ENCODE results near the gene ESRRA.

ESRRA gene

GRCh38 chr11:64333556-64333955 lies 28.2 kb downstream of the ESRRA start:
- no peak for DNase-seq (ENCODE audit: low read depth)

DNA sequence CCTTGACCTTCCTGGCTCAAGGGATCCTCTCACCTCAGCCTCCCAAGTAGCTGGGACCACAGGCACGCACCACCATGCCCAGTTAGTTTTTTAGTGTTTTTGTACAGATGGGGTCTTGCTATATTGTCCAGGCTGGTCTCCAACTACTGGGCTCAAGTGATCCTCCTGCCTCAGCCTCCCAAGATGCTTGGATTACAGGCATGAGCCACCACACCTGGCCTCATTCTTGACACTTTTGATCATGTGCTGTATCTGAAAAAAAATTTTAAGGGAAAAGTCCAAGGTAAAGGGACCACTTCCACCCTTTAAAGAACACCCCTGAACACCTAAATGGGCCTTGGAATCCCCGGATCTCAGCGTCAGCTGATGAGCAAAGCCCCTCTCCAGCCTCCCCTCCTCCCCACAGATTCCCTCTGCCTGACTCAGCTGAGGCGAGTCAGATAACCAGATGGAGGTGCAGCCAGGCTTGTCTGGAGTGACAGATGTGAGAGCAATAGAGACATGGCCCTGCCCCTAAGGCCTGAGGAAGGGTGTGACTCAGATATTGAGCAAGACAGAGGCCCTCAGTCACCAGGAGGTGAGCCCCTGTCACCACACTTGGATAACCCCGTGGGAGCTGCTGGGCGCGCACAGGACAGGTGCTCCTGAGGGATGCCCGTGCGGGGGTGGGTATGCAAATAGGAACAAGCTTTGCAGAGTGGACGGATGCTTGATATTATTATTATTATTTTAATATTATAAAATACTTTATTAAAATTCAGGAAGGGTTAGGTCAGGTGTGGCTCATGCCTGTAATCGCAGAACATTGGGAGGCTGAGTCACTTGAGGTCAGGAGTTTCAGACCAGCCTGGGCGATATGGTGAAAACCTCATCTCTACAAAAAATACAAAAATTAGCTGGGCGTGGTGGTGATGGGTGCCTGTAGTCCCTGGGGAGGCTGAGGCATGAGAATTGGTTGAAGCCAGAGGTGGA lies 29.7 kb downstream of the ESRRA start:
- no peak for DNase-seq (ENCODE audit: low read depth)

DNA sequence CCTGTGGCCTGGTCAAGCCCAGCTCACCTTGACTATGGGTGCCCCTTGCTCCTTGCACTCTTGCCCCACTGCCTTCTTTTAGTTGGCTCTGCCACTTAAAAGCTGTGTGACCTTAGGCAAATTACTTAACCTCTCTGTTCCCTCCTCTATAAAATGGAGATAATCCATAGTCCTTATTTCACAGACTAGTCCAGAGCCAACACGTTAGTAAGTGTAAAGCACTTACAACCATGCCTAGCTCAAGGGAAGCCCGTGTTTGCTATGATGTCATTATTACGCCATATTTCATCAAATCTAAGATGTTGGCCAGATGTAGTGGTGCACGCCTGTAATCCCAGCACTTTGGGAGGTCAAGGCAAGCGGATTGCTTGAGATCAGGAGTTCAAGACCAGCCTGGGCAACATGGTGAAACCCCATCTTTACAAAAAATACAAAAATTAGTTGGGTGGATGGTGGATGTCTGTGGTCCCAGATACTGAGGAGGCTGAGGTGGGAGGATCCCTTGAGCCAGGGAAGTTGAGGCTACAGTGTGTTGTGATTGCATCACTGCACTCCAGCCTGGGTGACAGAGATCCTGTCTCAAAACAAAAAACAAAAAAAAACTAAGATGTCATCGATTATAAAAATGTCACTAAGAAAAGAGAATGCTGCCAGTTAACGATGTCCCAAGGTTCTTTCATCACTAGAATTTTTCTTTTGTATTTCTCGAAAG lies 32.4 kb downstream of the ESRRA start:
- DNase-seq (ENCODE audit: low read depth) = no peak

- DNase-seq (ENCODE audit: low read depth) = no peak
Observed at GRCh38 chr11:64338716-64339115, 33.4 kb downstream of the ESRRA start.

GRCh38 chr11:64339286-64339685 lies 34.0 kb downstream of the ESRRA start:
- no peak for DNase-seq (ENCODE audit: low read depth)

DNA sequence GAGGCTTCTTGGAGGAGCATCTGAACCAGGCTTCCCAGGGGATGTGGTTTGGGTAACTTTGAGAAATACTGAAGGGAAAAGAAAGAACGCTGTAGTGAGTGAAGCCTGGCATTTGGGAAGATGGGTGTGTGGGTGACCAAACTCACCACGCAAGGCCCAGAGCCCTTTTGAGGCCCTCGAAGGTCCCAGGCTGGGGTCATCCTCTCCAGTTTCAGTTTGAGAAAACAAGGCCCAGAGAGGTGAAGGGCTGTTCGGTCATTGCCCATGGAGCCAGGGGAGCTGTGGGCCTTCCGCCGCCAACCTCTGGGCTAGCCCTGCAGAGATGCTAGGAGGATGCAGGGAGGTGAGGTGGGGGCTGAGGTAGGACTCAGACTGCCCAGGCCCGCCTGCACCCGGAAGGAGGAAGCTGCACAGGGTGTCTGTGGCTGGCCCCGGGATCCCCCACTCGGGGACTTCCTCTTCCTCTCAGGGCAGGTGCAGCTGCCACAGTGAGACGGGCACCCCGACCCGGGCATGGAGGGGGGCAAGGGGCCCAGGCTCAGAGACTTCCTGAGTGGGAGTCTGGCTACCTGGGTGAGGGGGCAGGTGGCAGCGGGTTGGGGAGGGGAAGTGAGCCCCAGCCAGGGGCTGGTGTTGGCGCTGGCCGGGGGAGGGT lies 34.6 kb downstream of the ESRRA start, which contains the start of gene CCDC88B:
TSS of gene CCDC88B (plus strand) at position 451 of the 655 bp plus-strand sequence. CDS start at position 514, 63 bp downstream.
- DNase-seq (ENCODE audit: low read depth) = no peak

- DNase-seq (ENCODE audit: low read depth) = no peak
Observed at GRCh38 chr11:64340671-64341335, 35.5 kb downstream of the ESRRA start.

DNA sequence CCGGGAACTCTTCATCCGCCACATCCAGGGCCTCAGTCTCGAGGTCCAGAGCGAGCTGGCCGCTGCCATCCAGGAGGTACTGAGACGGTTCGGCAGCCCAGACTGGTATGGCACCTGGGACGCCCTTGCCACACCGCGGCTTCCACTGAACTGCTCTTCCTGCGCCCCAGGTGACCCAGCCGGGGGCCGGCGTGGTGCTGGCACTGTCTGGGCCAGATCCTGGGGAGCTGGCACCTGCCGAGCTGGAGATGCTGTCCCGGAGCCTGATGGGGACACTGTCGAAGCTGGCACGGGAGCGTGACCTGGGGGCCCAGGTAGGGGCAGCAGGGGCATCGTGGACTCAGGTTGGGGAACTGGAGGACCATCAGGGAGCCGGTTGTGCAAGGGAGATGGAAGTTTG lies 36.1 kb downstream of the ESRRA start:
- DNase-seq (ENCODE audit: low read depth) = no peak

- DNase-seq (ENCODE audit: low read depth) = peak; percentile 67
Observed at GRCh38 chr11:64341851-64342791, 36.8 kb downstream of the ESRRA start.

- no peak for DNase-seq (ENCODE audit: low read depth)
Observed at GRCh38 chr11:64342869-64343745, 37.8 kb downstream of the ESRRA start.

GRCh38 chr11:64343767-64344559 lies 38.6 kb downstream of the ESRRA start:
- DNase-seq (ENCODE audit: low read depth) = no peak

DNA sequence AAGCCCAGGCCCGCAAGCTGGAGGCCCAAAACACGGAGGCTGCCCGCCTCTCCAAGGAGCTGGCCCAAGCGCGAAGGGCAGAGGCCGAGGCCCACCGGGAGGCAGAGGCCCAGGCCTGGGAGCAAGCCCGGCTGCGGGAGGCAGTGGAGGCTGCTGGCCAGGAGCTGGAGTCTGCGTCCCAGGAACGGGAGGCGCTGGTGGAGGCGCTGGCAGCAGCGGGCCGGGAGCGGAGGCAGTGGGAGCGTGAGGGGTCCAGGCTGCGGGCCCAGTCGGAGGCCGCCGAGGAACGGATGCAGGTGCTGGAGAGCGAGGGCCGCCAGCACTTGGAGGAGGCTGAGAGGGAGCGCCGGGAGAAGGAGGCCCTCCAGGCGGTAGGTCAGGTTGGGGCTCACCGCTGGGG lies 39.5 kb downstream of the ESRRA start:
- DNase-seq (ENCODE audit: low read depth) = no peak

GRCh38 chr11:64347193-64347867 lies 42.0 kb downstream of the ESRRA start:
- DNase-seq (ENCODE audit: low read depth) = no peak

- DNase-seq (ENCODE audit: low read depth) = no peak
Observed at GRCh38 chr11:64348383-64349024, 43.2 kb downstream of the ESRRA start.

DNA sequence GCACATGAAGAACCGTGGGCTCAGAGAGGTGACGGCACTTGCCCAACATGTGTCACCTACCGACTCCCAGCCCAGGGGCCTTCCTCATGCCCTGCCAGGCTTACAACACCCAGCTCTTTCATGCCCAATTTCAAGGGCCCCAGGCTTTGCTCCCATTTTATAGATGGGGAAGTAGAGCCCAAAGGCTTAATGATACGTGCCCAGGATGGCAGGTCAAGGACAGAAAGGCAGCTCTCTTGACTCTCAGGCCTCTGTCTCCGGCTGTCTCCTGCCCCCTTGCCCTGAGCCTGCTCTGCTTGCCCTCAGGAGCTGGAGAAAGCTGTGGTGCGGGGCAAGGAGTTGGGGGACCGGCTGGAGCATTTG lies 43.7 kb downstream of the ESRRA start:
- no peak for DNase-seq (ENCODE audit: low read depth)

DNA sequence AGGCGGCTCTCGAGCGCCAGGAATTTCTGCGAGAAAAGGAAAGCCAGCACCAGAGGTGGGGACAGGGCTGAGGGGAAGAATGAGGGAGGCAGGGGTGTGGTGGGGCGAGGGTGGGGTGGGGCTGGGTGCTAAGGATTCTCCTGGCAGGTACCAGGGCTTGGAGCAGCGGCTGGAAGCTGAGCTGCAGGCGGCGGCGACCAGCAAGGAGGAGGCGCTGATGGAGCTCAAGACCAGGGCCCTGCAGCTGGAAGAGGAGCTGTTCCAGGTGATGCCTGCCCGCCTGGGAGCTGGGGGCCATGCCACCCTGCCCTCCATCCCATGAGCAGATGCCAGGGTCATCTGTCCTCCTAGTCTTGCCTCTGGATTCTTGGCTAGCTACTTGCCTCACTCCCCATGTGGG lies 44.1 kb downstream of the ESRRA start:
- DNase-seq (ENCODE audit: low read depth) = no peak

- DNase-seq (ENCODE audit: low read depth) = no peak
Observed at GRCh38 chr11:64351136-64351631, 45.9 kb downstream of the ESRRA start.
